Measurements from ENCODE around the gene WEE1.
A peak's percentile ranks its signal among the peaks of the same experiment; 100 is the strongest.
"Not testable (repeated sequence)": the region's sequence is repeated elsewhere in the genome, so short reads cannot be mapped to it uniquely, and the experiment has no call there.

WEE1 gene

GRCh38 chr11:9530901-9531625, 42.4 kb upstream of the WEE1 start:
- TF ChIP-seq EZH2 (IDR thresholded peaks at IDR 0.05) (no peak), POLR2AphosphoS5 (IDR thresholded peaks at IDR 0.05; ENCODE audit: borderline replicate concordance, low read depth, low read length) (no peak), FOXP2 (optimal IDR thresholded peaks at IDR 0.05; ENCODE audit: control extremely low read depth, extremely low read length, insufficient read depth) (no peak)
- no peak overlapping the region for H3K4me3 ChIP-seq
- H3K9me3 ChIP-seq (ENCODE audit: low read depth, low read length) = no peaks in the 10 kb centered on the region
- DNase-seq (ENCODE audit: low read depth, low spot score) = no peak
- no peak overlapping the region for H3K27ac ChIP-seq
- H3K9ac ChIP-seq (ENCODE audit: insufficient read length) = no peak overlapping the region
- H3K36me3 ChIP-seq (ENCODE audit: insufficient read depth, low read length) = no peaks in the 10 kb centered on the region

- no peaks in the 10 kb centered on the region for H3K36me3 ChIP-seq (ENCODE audit: insufficient read depth, low read length)
- H3K27ac ChIP-seq = no peak overlapping the region
- H3K4me3 ChIP-seq = no peak overlapping the region
- no peaks in the 10 kb centered on the region for H3K9me3 ChIP-seq (ENCODE audit: low read depth, low read length)
- TF ChIP-seq FOXP2 (optimal IDR thresholded peaks at IDR 0.05; ENCODE audit: control extremely low read depth, extremely low read length, insufficient read depth) (no peak), EZH2 (IDR thresholded peaks at IDR 0.05) (no peak), POLR2AphosphoS5 (IDR thresholded peaks at IDR 0.05; ENCODE audit: borderline replicate concordance, low read depth, low read length) (no peak)
- DNase-seq (ENCODE audit: low read depth, low spot score) = no peak
- no peak overlapping the region for H3K9ac ChIP-seq (ENCODE audit: insufficient read length)
These were observed 40.4 kb upstream of the WEE1 start for GRCh38 chr11:9533058-9533457.

- Histone ChIP-seq H3K9me3 (ENCODE audit: low read depth, low read length) (no peaks in the 10 kb centered on the region), H3K9ac (ENCODE audit: insufficient read length) (peak overlapping the region; percentile 28), H3K36me3 (ENCODE audit: insufficient read depth, low read length) (no peaks in the 10 kb centered on the region), H3K27ac (no peak overlapping the region), H3K4me3 (no peak overlapping the region)
- TF ChIP-seq POLR2AphosphoS5 (IDR thresholded peaks at IDR 0.05; ENCODE audit: borderline replicate concordance, low read depth, low read length) = no peak
- no peak for TF ChIP-seq EZH2 (IDR thresholded peaks at IDR 0.05)
- TF ChIP-seq FOXP2 (optimal IDR thresholded peaks at IDR 0.05; ENCODE audit: control extremely low read depth, extremely low read length, insufficient read depth) = no peak
- DNase-seq (ENCODE audit: low read depth, low spot score) = no peak
These were observed 39.6 kb upstream of the WEE1 start for GRCh38 chr11:9533736-9534473.

GRCh38 chr11:9535189-9535781, 38.2 kb upstream of the WEE1 start:
- Histone ChIP-seq H3K4me3 (no peak overlapping the region), H3K36me3 (ENCODE audit: insufficient read depth, low read length) (no peaks in the 10 kb centered on the region), H3K27ac (no peak overlapping the region), H3K9me3 (ENCODE audit: low read depth, low read length) (no peaks in the 10 kb centered on the region), H3K9ac (ENCODE audit: insufficient read length) (no peak overlapping the region)
- TF ChIP-seq POLR2AphosphoS5 (IDR thresholded peaks at IDR 0.05; ENCODE audit: borderline replicate concordance, low read depth, low read length) = no peak
- no peak for TF ChIP-seq EZH2 (IDR thresholded peaks at IDR 0.05)
- TF ChIP-seq FOXP2 (optimal IDR thresholded peaks at IDR 0.05; ENCODE audit: control extremely low read depth, extremely low read length, insufficient read depth) = no peak
- no peak for DNase-seq (ENCODE audit: low read depth, low spot score)

- DNase-seq (ENCODE audit: low read depth, low spot score) = no peak
- Histone ChIP-seq H3K9me3 (ENCODE audit: low read depth, low read length) (no peaks in the 10 kb centered on the region), H3K36me3 (ENCODE audit: insufficient read depth, low read length) (no peaks in the 10 kb centered on the region), H3K27ac (no peak overlapping the region), H3K9ac (ENCODE audit: insufficient read length) (no peak overlapping the region), H3K4me3 (no peak overlapping the region)
- no peak for TF ChIP-seq EZH2 (IDR thresholded peaks at IDR 0.05)
- TF ChIP-seq POLR2AphosphoS5 (IDR thresholded peaks at IDR 0.05; ENCODE audit: borderline replicate concordance, low read depth, low read length) = no peak
- TF ChIP-seq FOXP2 (optimal IDR thresholded peaks at IDR 0.05; ENCODE audit: control extremely low read depth, extremely low read length, insufficient read depth) = no peak
These were observed 34.9 kb upstream of the WEE1 start for GRCh38 chr11:9538548-9538947.

GRCh38 chr11:9549216-9549615, 24.3 kb upstream of the WEE1 start:
- not testable (repeated sequence) for H3K9me3 ChIP-seq (ENCODE audit: low read depth, low read length); DNase-seq (ENCODE audit: low read depth, low spot score); H3K27ac ChIP-seq; H3K4me3 ChIP-seq; H3K9ac ChIP-seq (ENCODE audit: insufficient read length); H3K36me3 ChIP-seq (ENCODE audit: insufficient read depth, low read length)

GRCh38 chr11:9550191-9550628, 23.3 kb upstream of the WEE1 start:
- H3K9me3 ChIP-seq (ENCODE audit: low read depth, low read length) = no peaks in the 10 kb centered on the region
- TF ChIP-seq POLR2AphosphoS5 (IDR thresholded peaks at IDR 0.05; ENCODE audit: borderline replicate concordance, low read depth, low read length) (no peak), EZH2 (IDR thresholded peaks at IDR 0.05) (no peak), FOXP2 (optimal IDR thresholded peaks at IDR 0.05; ENCODE audit: control extremely low read depth, extremely low read length, insufficient read depth) (no peak)
- H3K36me3 ChIP-seq (ENCODE audit: insufficient read depth, low read length) = no peaks in the 10 kb centered on the region
- no peak for DNase-seq (ENCODE audit: low read depth, low spot score)
- H3K4me3 ChIP-seq = no peak overlapping the region
- no peak overlapping the region for H3K9ac ChIP-seq (ENCODE audit: insufficient read length)
- H3K27ac ChIP-seq = no peak overlapping the region; the same call in 1 of the 2 replicates

- Histone ChIP-seq H3K9me3 (ENCODE audit: low read depth, low read length) (no peaks in the 10 kb centered on the region), H3K9ac (ENCODE audit: insufficient read length) (no peak overlapping the region), H3K4me3 (no peak overlapping the region), H3K36me3 (ENCODE audit: insufficient read depth, low read length) (no peaks in the 10 kb centered on the region), H3K27ac (no peak overlapping the region)
- no peak for TF ChIP-seq FOXP2 (optimal IDR thresholded peaks at IDR 0.05; ENCODE audit: control extremely low read depth, extremely low read length, insufficient read depth)
- TF ChIP-seq EZH2 (IDR thresholded peaks at IDR 0.05) = no peak
- no peak for TF ChIP-seq POLR2AphosphoS5 (IDR thresholded peaks at IDR 0.05; ENCODE audit: borderline replicate concordance, low read depth, low read length)
- DNase-seq (ENCODE audit: low read depth, low spot score) = no peak
These were observed 12.0 kb upstream of the WEE1 start for GRCh38 chr11:9561279-9561982.

Measured in SK-N-MC (cell line).